Measurements from ENCODE around the gene TGFBR1.
A peak's percentile ranks its signal among the peaks of the same experiment; 100 is the strongest.

The TGFBR1 gene

GRCh38 chr9:99138424-99139284 is 33.7 kb downstream of the TGFBR1 start:
- DNase-seq: no peak

- no peak for DNase-seq
Observed at GRCh38 chr9:99139868-99140267, 35.0 kb downstream of the TGFBR1 start.

GRCh38 chr9:99140685-99141314 is 35.9 kb downstream of the TGFBR1 start:
- DNase-seq: peak; percentile 36

GRCh38 chr9:99141849-99142248 is 36.9 kb downstream of the TGFBR1 start:
- no peak for DNase-seq

GRCh38 chr9:99142275-99142674 is 37.4 kb downstream of the TGFBR1 start:
- DNase-seq: no peak

- DNase-seq: no peak
Observed at GRCh38 chr9:99143655-99144054, 38.7 kb downstream of the TGFBR1 start.

- DNase-seq: no peak
Observed at GRCh38 chr9:99144966-99145365, 40.1 kb downstream of the TGFBR1 start.

- DNase-seq: no peak
Observed at GRCh38 chr9:99146574-99146973, 41.7 kb downstream of the TGFBR1 start.

- no peak for DNase-seq
Observed at GRCh38 chr9:99147177-99147576, 42.3 kb downstream of the TGFBR1 start.

GRCh38 chr9:99150451-99151171 is 45.7 kb downstream of the TGFBR1 start:
- no peak for DNase-seq

GRCh38 chr9:99154356-99154755 is 49.4 kb downstream of the TGFBR1 start:
- DNase-seq: no peak

- DNase-seq: no peak
Observed at GRCh38 chr9:99155736-99156135, 50.8 kb downstream of the TGFBR1 start.

- DNase-seq: no peak
Observed at GRCh38 chr9:99158629-99159028, 53.7 kb downstream of the TGFBR1 start.

- DNase-seq: no peak
Observed at GRCh38 chr9:99160173-99160572, 55.3 kb downstream of the TGFBR1 start.

GRCh38 chr9:99162759-99163364 is 57.9 kb downstream of the TGFBR1 start:
- no peak for DNase-seq

GRCh38 chr9:99166149-99166548 is 61.2 kb downstream of the TGFBR1 start:
- DNase-seq: no peak

- DNase-seq: no peak
Observed at GRCh38 chr9:99167119-99167518, 62.2 kb downstream of the TGFBR1 start.

GRCh38 chr9:99167694-99168093 is 62.8 kb downstream of the TGFBR1 start:
- no peak for DNase-seq

- no peak for DNase-seq
Observed at GRCh38 chr9:99169086-99169485, 64.2 kb downstream of the TGFBR1 start.

GRCh38 chr9:99169982-99170761 is 65.3 kb downstream of the TGFBR1 start:
- DNase-seq: no peak

- DNase-seq: no peak
Observed at GRCh38 chr9:99171225-99172123, 66.6 kb downstream of the TGFBR1 start.
